HG03039 (cell line): ENCODE results near the gene PTGER4.
A peak's percentile ranks its signal among the peaks of the same experiment; 100 is the strongest.
"Not testable (repeated sequence)": the region's sequence is repeated elsewhere in the genome, so short reads cannot be mapped to it uniquely, and the experiment has no call there.

Source experiments
- ATAC-seq: cut with Tn5 transposase; IDR thresholded peaks from one replicate; pipeline ENCODE4 v1.9.1; 2021; ENCODE audit warnings: mild to moderate bottlenecking, moderate library complexity; ENCODE audit not compliant: unreplicated experiment

The PTGER4 gene

GRCh38 chr5:40688996-40689395 lies 9.3 kb downstream of the PTGER4 start:
- ATAC-seq, result no peak

GRCh38 chr5:40689438-40689837 lies 9.7 kb downstream of the PTGER4 start:
- peak; percentile 76 for ATAC-seq

GRCh38 chr5:40690267-40690666 lies 10.6 kb downstream of the PTGER4 start:
- no peak for ATAC-seq

GRCh38 chr5:40691894-40692293 lies 12.2 kb downstream of the PTGER4 start:
- ATAC-seq, result no peak

- ATAC-seq, result no peak
Observed at GRCh38 chr5:40694433-40694832, 14.7 kb downstream of the PTGER4 start.

DNA sequence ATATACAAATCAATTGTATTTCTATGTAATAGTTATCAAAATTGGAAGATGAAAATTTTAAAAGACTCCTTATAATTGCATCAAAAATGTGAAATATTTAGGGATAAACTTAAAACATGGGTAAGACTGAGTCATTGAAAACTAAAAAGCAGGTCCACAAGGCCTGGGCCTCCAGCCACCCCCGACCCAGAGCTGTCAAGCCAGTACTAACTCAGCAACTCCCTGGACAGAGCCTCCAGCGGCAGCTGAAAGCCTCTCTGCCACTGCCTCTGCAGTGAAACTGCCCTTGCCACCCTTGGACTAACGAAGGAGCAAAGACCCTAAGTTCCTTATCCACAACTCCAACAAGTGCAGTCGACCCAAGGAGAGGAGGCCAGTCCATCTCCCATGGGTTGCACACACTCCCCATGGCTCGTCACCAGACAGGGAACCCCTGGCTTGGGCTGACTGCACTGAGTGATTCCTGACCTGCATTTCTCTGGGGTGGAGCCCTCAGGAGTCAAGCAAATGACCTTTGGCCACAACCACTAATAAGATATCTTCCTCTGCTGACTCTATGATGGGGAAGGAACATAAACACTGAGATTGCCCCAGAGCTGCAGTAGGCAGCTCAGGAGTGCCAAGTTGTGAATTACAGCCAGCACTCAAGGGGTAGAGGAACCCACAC lies 20.5 kb downstream of the PTGER4 start:
- ATAC-seq, result no peak

DNA sequence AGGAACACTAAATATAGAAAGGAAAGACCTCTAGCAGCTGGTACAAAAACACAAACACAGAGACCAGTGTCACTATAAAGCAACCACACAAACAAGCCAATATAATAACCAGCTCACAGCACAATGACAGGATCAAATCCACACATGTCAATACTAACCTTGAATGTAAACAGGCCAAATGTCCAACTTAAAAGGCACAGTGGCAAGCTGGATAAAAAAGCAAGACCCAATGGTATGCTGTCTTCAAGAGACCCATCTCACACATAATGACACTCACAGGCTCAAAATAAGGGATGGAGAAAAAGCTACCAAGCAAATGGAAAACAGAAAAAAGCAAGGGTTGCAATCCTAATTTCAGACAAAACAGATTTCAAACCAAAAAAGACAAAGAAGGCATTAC lies 22.3 kb downstream of the PTGER4 start:
- ATAC-seq, result not testable (repeated sequence)

- not testable (repeated sequence) for ATAC-seq
Observed at GRCh38 chr5:40705484-40705883, 25.8 kb downstream of the PTGER4 start.

GRCh38 chr5:40710575-40710974 lies 30.9 kb downstream of the PTGER4 start:
- ATAC-seq, result not testable (repeated sequence)

DNA sequence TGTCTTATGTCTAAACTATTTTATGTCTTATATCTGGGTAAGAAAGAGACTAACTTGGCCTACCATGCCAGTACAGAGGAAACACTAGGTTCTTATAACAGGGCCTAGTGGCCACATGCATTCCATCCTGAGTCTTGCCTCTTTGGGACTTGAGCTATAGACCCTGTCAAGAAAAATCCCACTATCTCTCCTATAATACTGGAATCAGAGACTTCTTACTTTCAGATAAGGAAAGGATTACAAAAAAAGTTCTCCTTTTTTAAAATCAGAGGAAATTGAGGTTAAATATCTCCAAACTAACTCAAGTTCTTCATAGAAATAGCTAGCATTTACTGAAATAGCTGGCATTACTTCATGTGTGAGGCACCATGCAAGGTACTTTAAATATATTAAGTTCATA lies 34.3 kb downstream of the PTGER4 start:
- ATAC-seq, result no peak

DNA sequence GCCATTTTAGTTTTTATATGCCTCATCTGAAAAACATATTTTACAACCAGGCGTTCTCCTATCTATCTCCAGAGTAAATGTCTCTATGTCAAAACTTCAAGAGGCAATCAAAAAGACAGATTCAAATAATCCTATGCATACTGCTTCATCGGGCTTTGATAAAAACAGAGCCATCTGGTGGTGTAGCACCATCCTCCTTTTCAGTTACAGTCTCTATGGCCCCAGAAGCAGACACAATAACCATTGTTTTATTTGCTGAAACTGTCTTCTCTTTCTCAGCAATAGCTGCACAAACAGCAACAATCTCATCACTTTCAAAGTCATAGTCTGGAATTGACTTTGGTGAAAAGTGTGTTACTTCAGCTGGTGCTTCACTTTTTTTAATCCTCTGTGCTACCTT lies 36.3 kb downstream of the PTGER4 start:
- ATAC-seq, result no peak

GRCh38 chr5:40716590-40716989 lies 36.9 kb downstream of the PTGER4 start:
- ATAC-seq, result no peak

DNA sequence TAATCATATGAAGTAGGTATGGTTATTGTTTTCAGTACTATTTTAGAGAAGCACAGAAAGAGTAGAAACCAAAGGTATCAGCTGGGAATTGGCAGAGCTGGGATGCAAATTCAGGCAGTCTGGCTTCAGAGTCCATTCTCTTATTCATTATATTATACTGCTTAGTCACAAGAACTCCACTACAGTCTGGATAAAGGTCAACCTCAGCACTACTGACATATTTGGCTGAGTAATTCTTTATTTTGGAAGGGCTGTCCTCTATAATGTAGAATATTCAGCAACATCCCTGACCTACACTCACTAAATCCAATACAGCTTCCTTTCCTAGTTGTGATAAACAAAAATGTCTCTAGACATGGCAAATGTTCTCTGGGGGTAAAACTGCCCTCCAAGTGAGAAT lies 37.6 kb downstream of the PTGER4 start:
- ATAC-seq, result no peak

DNA sequence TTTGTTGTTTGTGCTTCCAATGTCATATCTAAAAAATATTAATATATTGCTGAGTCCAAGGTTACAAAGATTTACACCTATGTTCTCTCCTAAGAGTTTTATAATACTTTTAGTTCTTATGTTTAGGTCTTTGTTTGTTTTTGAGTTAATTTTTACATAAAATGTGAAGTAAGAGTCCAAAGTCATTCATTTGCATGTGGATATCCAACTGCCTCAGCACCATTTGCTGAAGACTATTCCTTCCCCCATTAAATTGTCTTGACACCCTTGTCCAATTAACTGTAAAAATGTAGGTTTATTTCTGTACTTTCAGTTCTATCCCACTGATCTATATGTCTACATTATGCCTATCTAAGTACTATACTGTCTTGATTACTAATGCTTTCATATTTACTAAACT lies 40.4 kb downstream of the PTGER4 start:
- ATAC-seq, result no peak

- ATAC-seq, result not testable (repeated sequence)
Observed at GRCh38 chr5:40722497-40722911, 42.8 kb downstream of the PTGER4 start.

DNA sequence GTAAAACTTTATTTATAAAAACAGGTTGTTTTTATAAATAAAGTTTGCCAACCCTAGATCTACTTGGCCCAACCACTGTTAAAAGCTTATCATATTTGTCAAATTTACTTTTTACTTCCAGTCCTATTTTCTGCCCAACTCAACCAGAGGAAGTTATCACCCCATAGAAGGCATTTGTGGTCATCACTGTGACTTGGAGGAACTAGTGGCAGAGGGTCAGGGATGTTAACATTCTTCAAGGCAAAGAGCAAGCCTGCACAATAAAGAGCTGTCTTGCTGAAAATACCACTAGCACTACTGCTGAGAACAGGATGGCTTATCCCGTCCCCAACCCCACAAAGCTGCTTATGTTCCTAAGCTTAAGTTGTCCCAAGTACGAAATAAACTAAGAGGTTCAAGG lies 53.7 kb downstream of the PTGER4 start:
- ATAC-seq, result no peak

DNA sequence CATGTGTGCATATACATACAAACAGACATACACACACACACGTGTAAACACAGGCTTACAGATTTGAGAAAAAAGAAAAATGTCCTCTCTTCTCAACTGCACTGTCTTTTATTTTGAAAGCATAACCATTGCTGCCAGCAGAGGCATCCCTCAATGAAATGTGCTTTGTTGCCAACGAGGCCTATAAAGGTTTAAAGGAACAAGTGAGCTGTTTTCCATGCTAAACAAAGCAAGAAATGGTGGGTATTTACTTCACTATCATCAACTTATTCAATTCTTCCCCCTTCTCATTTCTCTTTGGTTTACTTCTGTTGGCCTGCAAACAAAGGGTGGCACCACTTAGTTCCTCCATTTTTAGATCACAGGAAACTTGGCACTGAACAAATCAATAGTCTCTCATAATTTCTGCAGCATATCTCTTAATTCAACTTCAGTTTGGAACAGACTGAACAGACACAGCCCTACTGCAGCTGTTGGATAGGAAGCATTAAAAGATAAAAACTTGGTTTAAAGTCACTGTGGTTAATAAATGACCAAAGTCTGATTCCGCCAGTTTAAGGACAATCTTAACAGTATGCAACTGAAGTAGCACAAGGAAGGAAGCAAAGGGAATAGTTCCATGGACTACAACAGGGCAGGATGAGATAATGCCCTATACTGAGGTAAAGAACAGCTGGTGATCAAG lies 54.3 kb downstream of the PTGER4 start:
- ATAC-seq, result no peak

GRCh38 chr5:40734986-40735385 lies 55.3 kb downstream of the PTGER4 start:
- no peak for ATAC-seq

- ATAC-seq, result no peak
Observed at GRCh38 chr5:40735609-40736008, 55.9 kb downstream of the PTGER4 start.

- no peak for ATAC-seq
Observed at GRCh38 chr5:40736103-40736875, 56.6 kb downstream of the PTGER4 start.

DNA sequence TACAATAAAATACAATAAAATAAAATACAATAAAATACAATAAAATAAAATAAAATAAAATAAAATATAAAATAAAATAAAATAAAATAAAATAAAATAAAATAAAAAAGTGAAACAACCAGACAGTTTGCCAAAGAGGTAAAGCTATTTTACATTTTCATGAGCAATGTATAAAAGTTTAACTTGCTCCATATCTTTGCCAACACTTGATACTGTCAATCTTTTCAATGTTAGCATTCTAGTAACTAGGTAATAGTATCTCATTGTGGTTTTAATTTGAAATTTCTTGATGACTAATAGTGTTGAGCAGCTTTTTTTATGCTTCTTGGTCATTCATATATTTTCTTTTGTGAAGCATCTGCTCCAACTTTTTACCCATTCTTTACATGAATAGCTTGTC lies 58.8 kb downstream of the PTGER4 start:
- no peak for ATAC-seq
